Measurements from ENCODE around the gene VIL1. TPM values are rescaled to one million over a fixed set of nuclear protein-coding genes. Genes with fewer than 3 reads are reported as not detected.
A peak's percentile ranks its signal among the peaks of the same experiment; 100 is the strongest.

The VIL1 gene
- total and polyA plus RNA-seq, 2 of the 13 experiments (the other 11 are each of a cell fraction or from before 2014, with no cell fraction given), result 287 to 301 TPM

DNA sequence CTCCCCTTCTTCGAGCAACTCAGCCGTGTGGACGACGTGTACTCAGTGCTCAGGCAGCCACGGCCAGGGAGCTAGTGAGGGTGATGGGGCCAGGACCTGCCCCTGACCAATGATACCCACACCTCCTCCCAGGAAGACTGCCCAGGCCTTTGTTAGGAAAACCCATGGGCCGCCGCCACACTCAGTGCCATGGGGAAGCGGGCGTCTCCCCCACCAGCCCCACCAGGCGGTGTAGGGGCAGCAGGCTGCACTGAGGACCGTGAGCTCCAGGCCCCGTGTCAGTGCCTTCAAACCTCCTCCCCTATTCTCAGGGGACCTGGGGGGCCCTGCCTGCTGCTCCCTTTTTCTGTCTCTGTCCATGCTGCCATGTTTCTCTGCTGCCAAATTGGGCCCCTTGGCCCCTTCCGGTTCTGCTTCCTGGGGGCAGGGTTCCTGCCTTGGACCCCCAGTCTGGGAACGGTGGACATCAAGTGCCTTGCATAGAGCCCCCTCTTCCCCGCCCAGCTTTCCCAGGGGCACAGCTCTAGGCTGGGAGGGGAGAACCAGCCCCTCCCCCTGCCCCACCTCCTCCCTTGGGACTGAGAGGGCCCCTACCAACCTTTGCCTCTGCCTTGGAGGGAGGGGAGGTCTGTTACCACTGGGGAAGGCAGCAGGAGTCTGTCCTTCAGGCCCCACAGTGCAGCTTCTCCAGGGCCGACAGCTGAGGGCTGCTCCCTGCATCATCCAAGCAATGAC, 14.4 kb upstream of the VIL1 start (continued):
- TF ChIP-seq SUZ12 (IDR thresholded peaks at IDR 0.05; ENCODE audit: low read depth, low read length) (no peak), ZNF510 (CRISPR knock-in tag; IDR thresholded peaks at IDR 0.05; ENCODE audit: low read depth) (no peak), ZMAT5 (CRISPR knock-in tag; IDR thresholded peaks at IDR 0.05; ENCODE audit: borderline replicate concordance, low read depth) (no peak), ZNF629 (CRISPR knock-in tag; conservative IDR thresholded peaks at IDR 0.05) (no peak), ZNF350 (CRISPR knock-in tag; IDR thresholded peaks at IDR 0.05; ENCODE audit: borderline replicate concordance, low read depth) (no peak), RXRA (CRISPR knock-in tag; IDR thresholded peaks at IDR 0.05) (no peak), NR0B2 (CRISPR knock-in tag; IDR thresholded peaks at IDR 0.05) (no peak), CREB1 (IDR thresholded peaks at IDR 0.05) (no peak), CREB1 (CRISPR knock-in tag; IDR thresholded peaks at IDR 0.05) (no peak), YEATS4 (CRISPR knock-in tag; IDR thresholded peaks at IDR 0.05; ENCODE audit: borderline replicate concordance) (no peak), ZZZ3 (CRISPR knock-in tag; IDR thresholded peaks at IDR 0.05; ENCODE audit: borderline replicate concordance) (no peak), ZC3H13 (CRISPR knock-in tag; IDR thresholded peaks at IDR 0.05) (peak; percentile 37; the same call in 1 of the 2 replicates), ZNF687 (CRISPR knock-in tag; IDR thresholded peaks at IDR 0.05) (peak; percentile 74), CHD4 (IDR thresholded peaks at IDR 0.05; ENCODE audit: borderline replicate concordance, low read length) (no peak), ZNF160 (CRISPR knock-in tag; IDR thresholded peaks at IDR 0.05) (no peak), ETV6 (CRISPR knock-in tag; conservative IDR thresholded peaks at IDR 0.05) (no peak), HIC2 (CRISPR knock-in tag; IDR thresholded peaks at IDR 0.05; ENCODE audit: low read depth) (no peak), TOE1 (CRISPR knock-in tag; IDR thresholded peaks at IDR 0.05) (no peak), ZKSCAN1 (IDR thresholded peaks at IDR 0.05; ENCODE audit: low read length) (no peak), ZIK1 (CRISPR knock-in tag; IDR thresholded peaks at IDR 0.05; ENCODE audit: borderline replicate concordance, low read depth) (no peak)
- TF ChIP-seq, protein P1, sequence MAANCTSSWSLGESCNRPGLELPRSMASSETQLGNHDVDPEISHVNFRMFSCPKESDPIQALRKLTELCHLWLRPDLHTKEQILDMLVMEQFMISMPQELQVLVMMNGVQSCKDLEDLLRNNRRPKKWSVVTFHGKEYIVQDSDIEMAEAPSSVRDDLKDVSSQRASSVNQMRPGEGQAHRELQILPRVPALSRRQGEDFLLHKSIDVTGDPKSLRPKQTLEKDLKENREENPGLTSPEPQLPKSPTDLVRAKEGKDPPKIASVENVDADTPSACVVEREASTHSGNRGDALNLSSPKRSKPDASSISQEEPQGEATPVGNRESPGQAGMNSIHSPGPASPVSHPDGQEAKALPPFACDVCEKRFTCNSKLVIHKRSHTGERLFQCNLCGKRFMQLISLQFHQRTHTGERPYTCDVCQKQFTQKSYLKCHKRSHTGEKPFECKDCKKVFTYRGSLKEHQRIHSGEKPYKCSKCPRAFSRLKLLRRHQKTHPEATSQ (CRISPR knock-in tag; IDR thresholded peaks at IDR 0.05; ENCODE audit: borderline replicate concordance), result no peak

Data from HepG2 (cell line).